ENCODE measurements around the gene C2orf42. TPM values are rescaled to one million over a fixed set of nuclear protein-coding genes. Genes with fewer than 3 reads are reported as not detected.

The C2orf42 gene
- total RNA-seq, 1 donor from 2014 or later = 25.4 TPM

DNA sequence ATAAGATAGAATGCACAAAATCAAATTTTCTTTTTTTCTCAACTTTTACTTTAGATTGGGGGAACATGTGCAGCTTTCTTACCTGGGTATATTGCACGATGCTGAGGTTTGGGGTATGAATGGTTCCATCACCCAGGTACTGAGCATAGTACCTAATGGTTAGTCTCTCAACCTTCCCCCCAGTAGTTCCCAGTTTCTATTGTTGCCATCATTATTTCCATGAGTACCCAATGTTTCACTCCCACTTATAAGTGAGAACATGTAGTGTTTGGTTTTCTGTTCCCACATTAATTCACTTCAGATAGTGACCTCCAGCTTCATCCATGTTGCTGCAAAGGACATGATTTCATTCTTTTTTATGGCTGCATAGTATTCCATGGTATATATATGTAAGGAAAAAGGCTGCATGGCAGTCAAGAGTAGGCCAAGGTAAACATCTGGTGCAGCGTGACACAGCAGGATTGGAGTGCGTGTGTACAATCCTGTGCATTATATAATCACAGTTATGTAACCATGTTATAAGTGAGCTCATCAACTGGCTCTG lies 10.5 kb upstream of the C2orf42 start:
- no peaks in the 10 kb centered on the region for H3K79me2 ChIP-seq (ENCODE audit: low read depth)
- Mint-ChIP-seq H3K4me3 (no peak overlapping the region), H3K4me1 (no peaks in the 10 kb centered on the region)

DNA sequence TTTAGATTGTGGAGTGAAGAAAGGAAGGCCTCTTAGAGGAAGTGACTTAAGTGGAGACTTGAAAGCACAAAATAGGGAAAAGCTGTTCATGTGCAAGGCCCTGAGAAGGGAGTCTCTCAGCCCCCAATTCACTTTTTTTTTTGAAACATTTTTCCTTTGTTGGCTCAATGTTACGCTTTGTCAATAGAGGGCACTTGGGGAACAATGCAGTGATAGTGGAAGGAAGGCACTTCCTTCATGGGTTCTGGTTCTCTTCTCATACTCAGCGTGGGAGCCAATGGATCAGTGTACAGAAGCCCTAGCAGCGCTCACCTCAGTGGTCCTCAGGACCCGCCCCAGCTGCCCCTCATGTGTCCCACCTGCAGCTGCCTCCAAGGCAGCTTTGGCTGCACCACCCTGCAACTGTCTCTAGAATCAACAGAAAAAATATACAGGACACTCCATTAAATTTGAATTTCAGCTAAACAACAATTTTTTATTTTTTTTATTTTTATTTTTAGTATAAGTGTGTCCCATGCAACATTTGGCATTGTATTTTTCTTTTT lies 8.6 kb upstream of the C2orf42 start:
- Histone ChIP-seq H3K27ac (no peak overlapping the region), H3K9ac (no peak overlapping the region), H3K27me3 (no peaks in the 10 kb centered on the region), H2AFZ (replicated peaks) (no peak overlapping the region), H4K20me1 (ENCODE audit: low read depth) (no peaks in the 10 kb centered on the region), H3K4me2 (no peak overlapping the region), H3K4me1 (no peaks in the 10 kb centered on the region), H3K4me3 (no peak overlapping the region), H3K9me3 (ENCODE audit: low read depth) (no peaks in the 10 kb centered on the region), H3F3A (ENCODE audit: low read depth) (peaks cover 13% of the 10 kb centered on the region), H3K36me3 (no peaks in the 10 kb centered on the region), H3K79me2 (ENCODE audit: low read depth) (no peaks in the 10 kb centered on the region)
- Mint-ChIP-seq H3K27me3 (ENCODE audit: insufficient read depth, low read depth) (peaks cover 2% of the 10 kb centered on the region), H3K4me3 (no peak overlapping the region), H3K4me1 (no peaks in the 10 kb centered on the region), H3K36me3 (no peaks in the 10 kb centered on the region), H3K27ac (no peak overlapping the region), H3K9me3 (no peaks in the 10 kb centered on the region)
- no peak for DNase-seq (ENCODE audit: low spot score)
- TF ChIP-seq EZH2 (IDR thresholded peaks at IDR 0.05) (no peak), EZH2phosphoT487 (IDR thresholded peaks at IDR 0.05) (no peak)
- TF ChIP-seq, protein P1, sequence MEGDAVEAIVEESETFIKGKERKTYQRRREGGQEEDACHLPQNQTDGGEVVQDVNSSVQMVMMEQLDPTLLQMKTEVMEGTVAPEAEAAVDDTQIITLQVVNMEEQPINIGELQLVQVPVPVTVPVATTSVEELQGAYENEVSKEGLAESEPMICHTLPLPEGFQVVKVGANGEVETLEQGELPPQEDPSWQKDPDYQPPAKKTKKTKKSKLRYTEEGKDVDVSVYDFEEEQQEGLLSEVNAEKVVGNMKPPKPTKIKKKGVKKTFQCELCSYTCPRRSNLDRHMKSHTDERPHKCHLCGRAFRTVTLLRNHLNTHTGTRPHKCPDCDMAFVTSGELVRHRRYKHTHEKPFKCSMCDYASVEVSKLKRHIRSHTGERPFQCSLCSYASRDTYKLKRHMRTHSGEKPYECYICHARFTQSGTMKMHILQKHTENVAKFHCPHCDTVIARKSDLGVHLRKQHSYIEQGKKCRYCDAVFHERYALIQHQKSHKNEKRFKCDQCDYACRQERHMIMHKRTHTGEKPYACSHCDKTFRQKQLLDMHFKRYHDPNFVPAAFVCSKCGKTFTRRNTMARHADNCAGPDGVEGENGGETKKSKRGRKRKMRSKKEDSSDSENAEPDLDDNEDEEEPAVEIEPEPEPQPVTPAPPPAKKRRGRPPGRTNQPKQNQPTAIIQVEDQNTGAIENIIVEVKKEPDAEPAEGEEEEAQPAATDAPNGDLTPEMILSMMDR (IDR thresholded peaks at IDR 0.05) = no peak

More for the DNA sequence above, 10.5 kb upstream of the C2orf42 start:
- H3K27ac ChIP-seq = no peak overlapping the region
- no peaks in the 10 kb centered on the region for H3K36me3 Mint-ChIP-seq
- no peak overlapping the region for H3K9ac ChIP-seq
- no peak for TF ChIP-seq EZH2phosphoT487 (IDR thresholded peaks at IDR 0.05)
- no peak for TF ChIP-seq EZH2 (IDR thresholded peaks at IDR 0.05)
- TF ChIP-seq, protein P1 (IDR thresholded peaks at IDR 0.05) = no peak
- H3F3A ChIP-seq (ENCODE audit: low read depth) = peaks cover 20% of the 10 kb centered on the region
- H3K4me3 ChIP-seq = no peak overlapping the region
- no peak overlapping the region for H3K27ac Mint-ChIP-seq
- H2AFZ ChIP-seq (replicated peaks) = no peak overlapping the region
- peaks cover 5% of the 10 kb centered on the region for H3K27me3 Mint-ChIP-seq (ENCODE audit: insufficient read depth, low read depth)
- H3K4me1 ChIP-seq = no peaks in the 10 kb centered on the region
- DNase-seq (ENCODE audit: low spot score) = no peak
- no peaks in the 10 kb centered on the region for H3K9me3 Mint-ChIP-seq
- no peaks in the 10 kb centered on the region for H3K27me3 ChIP-seq
- H3K36me3 ChIP-seq = no peaks in the 10 kb centered on the region
- no peak overlapping the region for H3K4me2 ChIP-seq
- no peaks in the 10 kb centered on the region for H3K9me3 ChIP-seq (ENCODE audit: low read depth)
- no peaks in the 10 kb centered on the region for H4K20me1 ChIP-seq (ENCODE audit: low read depth)

DNA sequence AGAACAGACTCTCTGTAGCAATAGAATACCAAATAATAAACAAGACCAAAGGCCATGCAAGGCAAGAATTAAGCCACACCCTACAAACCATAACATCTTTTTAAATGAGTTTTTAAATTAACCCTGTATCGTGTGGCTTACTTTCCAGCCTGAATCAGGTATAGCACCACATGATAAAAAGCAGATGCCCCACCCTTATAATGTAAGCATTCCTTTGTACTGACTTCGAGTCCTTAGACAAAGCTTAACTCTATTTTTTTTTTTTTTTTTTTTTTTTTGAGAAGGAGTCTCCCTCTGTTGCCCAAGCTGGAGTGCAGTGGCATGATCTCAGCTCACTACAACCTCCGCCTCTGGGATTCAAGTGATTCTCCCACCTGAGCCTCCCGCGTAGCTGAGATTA lies 1.7 kb upstream of the C2orf42 start:
- H3K9ac ChIP-seq = no peak overlapping the region
- TF ChIP-seq EZH2phosphoT487 (IDR thresholded peaks at IDR 0.05) (no peak), EZH2 (IDR thresholded peaks at IDR 0.05) (no peak)
- TF ChIP-seq, protein P1 (IDR thresholded peaks at IDR 0.05) = no peak
- H3K27me3 Mint-ChIP-seq (ENCODE audit: insufficient read depth, low read depth) = peaks cover 4% of the 10 kb centered on the region
- H3K27me3 ChIP-seq = no peaks in the 10 kb centered on the region
- H3K4me1 ChIP-seq = no peaks in the 10 kb centered on the region
- no peak overlapping the region for H3K27ac Mint-ChIP-seq
- no peak overlapping the region for H3K4me3 ChIP-seq
- no peaks in the 10 kb centered on the region for H3K9me3 Mint-ChIP-seq
- H3F3A ChIP-seq (ENCODE audit: low read depth) = peaks cover 24% of the 10 kb centered on the region
- no peaks in the 10 kb centered on the region for H4K20me1 ChIP-seq (ENCODE audit: low read depth)
- peaks cover 13% of the 10 kb centered on the region for H3K4me1 Mint-ChIP-seq
- H3K36me3 Mint-ChIP-seq = no peaks in the 10 kb centered on the region
- no peak overlapping the region for H3K4me3 Mint-ChIP-seq
- DNase-seq (ENCODE audit: low spot score) = no peak
- H3K4me2 ChIP-seq = no peak overlapping the region
- H3K36me3 ChIP-seq = no peaks in the 10 kb centered on the region
- H2AFZ ChIP-seq (replicated peaks) = no peak overlapping the region
- H3K79me2 ChIP-seq (ENCODE audit: low read depth) = peaks cover 9% of the 10 kb centered on the region
- H3K27ac ChIP-seq = no peak overlapping the region
- H3K9me3 ChIP-seq (ENCODE audit: low read depth) = no peaks in the 10 kb centered on the region
